Tibial nerve (tissue), 4 donors: ENCODE results near the gene FSTL4. TPM values are rescaled to one million over a fixed set of nuclear protein-coding genes. Genes with fewer than 3 reads are reported as not detected.
A peak's percentile ranks its signal among the peaks of the same experiment; 100 is the strongest.

Experiments used
- DNase-seq, 2 donors: peaks; one replicate each; pipeline ENCODE4 v3.0.0-alpha.2; 2019; ENCODE audit warnings: low spot score in 2 of 2
- H3K27ac ChIP-seq, 4 donors: fragments of 200-600 bp; sonication (generic) in 3 of 4; one replicate each; pipeline ENCODE4 v1.5.1; 2017 to 2019; ENCODE audit warnings: mild to moderate bottlenecking in 1 of 4
- H3K27me3 ChIP-seq, 2 donors: fragments of 200-600 bp; sonication (generic) in 1 of 2; one replicate each; pipeline versions ENCODE4 v1.5.1 to v1.6.0; 2017 to 2019
- H3K36me3 ChIP-seq, 3 donors: fragments of 200-600 bp; sonication (generic); one replicate each; pipeline ENCODE4 v1.5.1; 2018 to 2019
- H3K4me1 ChIP-seq, 4 donors: fragments of 200-600 bp; sonication (generic) in 3 of 4; one replicate each; pipeline ENCODE4 v1.5.1; 2017 to 2019
- H3K4me3 ChIP-seq, 4 donors: fragments of 200-600 bp; sonication (generic) in 3 of 4; one replicate each; pipeline ENCODE4 v1.5.1; 2017 to 2019; ENCODE audit warnings: mild to moderate bottlenecking in 1 of 4, moderate library complexity in 1 of 4
- H3K9me3 ChIP-seq, 4 donors: fragments of 200-600 bp; sonication (generic) in 3 of 4; one replicate each; pipeline ENCODE4 v1.5.1; 2017 to 2019
- CTCF ChIP-seq, 5 experiments: fragments of 200-600 bp in 3 of 5; fragments of 450-650 bp in 2 of 5; sonication (generic) in 3 of 5; IDR thresholded peaks; one replicate each; pipeline ENCODE4 v1.5.1; 2016 to 2019; ENCODE audit warnings: antibody characterized with exemption in 5 of 5, mild to moderate bottlenecking in 3 of 5, moderate library complexity in 2 of 5
- EP300 ChIP-seq, 2 donors: sonication (generic); formaldehyde crosslinking; IDR thresholded peaks; one replicate each; pipeline ENCODE4 v1.6.1; 2017; ENCODE audit warnings: antibody characterized with exemption in 2 of 2, mild to moderate bottlenecking in 1 of 2
- POLR2A ChIP-seq, 2 donors: fragments of 450-650 bp; IDR thresholded peaks; one replicate each; pipeline ENCODE4 v1.6.1; 2017; ENCODE audit warnings: antibody characterized with exemption in 2 of 2, mild to moderate bottlenecking in 2 of 2, moderate library complexity in 2 of 2
- WGBS, 2 donors: methylation state at CpG; one replicate each; pipeline ENCODE4 v1.1.5; 2018; 5-methylcytosine and 5-hydroxymethylcytosine counted together
- total RNA-seq, 4 donors: library from RNA; depleted of rRNA; stranded (reverse); fragments of >200 nt; gene quantifications; one replicate each; pipeline ENCODE4 v1.1.0, GENCODE V29; 2016

The FSTL4 gene
- total RNA-seq: under 1 TPM in 1 of 4 donors, not detected in 3; 0.22 TPM

GRCh38 chr5:133612249-133612860 lies at the start of gene FSTL4:
Gene FSTL4 (minus strand): TSS chr5:133612541.
- TF ChIP-seq CTCF (IDR thresholded peaks at IDR 0.05) (no peak), EP300 (IDR thresholded peaks at IDR 0.05) (no peak), POLR2A (IDR thresholded peaks at IDR 0.05) (no peak)
- H3K27me3 ChIP-seq: peaks cover 0 to 73% of the 10 kb centered on the region in 2 donors
- 1 to 4% methylated on average over 27 to 28 of the region's 74 CpGs for WGBS, 2 donors
- H3K9me3 ChIP-seq: no peaks in the 10 kb centered on the region
- H3K4me3 ChIP-seq: peak within 1 kb of the TSS in 3 of 4 donors; percentile 8 to 46 (median 30)
- no peak within 1 kb of the TSS for H3K27ac ChIP-seq
- H3K36me3 ChIP-seq: no peaks in the 10 kb centered on the region
- peaks cover 0 to 23% (median 15%) of the 10 kb centered on the region in 4 donors for H3K4me1 ChIP-seq
- DNase-seq: no peak

- 95 to 98% methylated on average over 2 of the region's 2 CpGs for WGBS, 2 donors
- no peaks in the 10 kb centered on the region for H3K36me3 ChIP-seq
Observed at GRCh38 chr5:133661389-133661788, 49.0 kb upstream of the FSTL4 start.

GRCh38 chr5:133658327-133658726 lies 46.0 kb upstream of the FSTL4 start:
- H3K4me1 ChIP-seq: no peaks in the 10 kb centered on the region
- DNase-seq: no peak
- H3K4me3 ChIP-seq: no peak overlapping the region
- no peaks in the 10 kb centered on the region for H3K27me3 ChIP-seq
- no peaks in the 10 kb centered on the region for H3K36me3 ChIP-seq
- TF ChIP-seq CTCF (IDR thresholded peaks at IDR 0.05) (no peak), POLR2A (IDR thresholded peaks at IDR 0.05) (no peak), EP300 (IDR thresholded peaks at IDR 0.05) (no peak)
- no peak overlapping the region for H3K27ac ChIP-seq
- no peaks in the 10 kb centered on the region for H3K9me3 ChIP-seq
- 56 to 61% methylated on average over 1 of the region's 1 CpG for WGBS, 2 donors

More at GRCh38 chr5:133661389-133661788, 49.0 kb upstream of the FSTL4 start:
- Histone ChIP-seq H3K27me3 (no peaks in the 10 kb centered on the region), H3K4me1 (no peaks in the 10 kb centered on the region), H3K27ac (no peak overlapping the region), H3K9me3 (no peaks in the 10 kb centered on the region), H3K4me3 (no peak overlapping the region)
- no peak for TF ChIP-seq CTCF (IDR thresholded peaks at IDR 0.05)
- TF ChIP-seq EP300 (IDR thresholded peaks at IDR 0.05): no peak
- no peak for TF ChIP-seq POLR2A (IDR thresholded peaks at IDR 0.05)
- no peak for DNase-seq

- TF ChIP-seq CTCF (IDR thresholded peaks at IDR 0.05) (no peak), EP300 (IDR thresholded peaks at IDR 0.05) (no peak), POLR2A (IDR thresholded peaks at IDR 0.05) (no peak)
- 86 to 92% methylated on average over 5 of the region's 5 CpGs for WGBS, 2 donors
- no peak overlapping the region for H3K27ac ChIP-seq
Observed at GRCh38 chr5:133657036-133657435, 44.7 kb upstream of the FSTL4 start.

GRCh38 chr5:133655966-133656365 lies 43.6 kb upstream of the FSTL4 start:
- TF ChIP-seq POLR2A (IDR thresholded peaks at IDR 0.05): no peak
- no peak for TF ChIP-seq EP300 (IDR thresholded peaks at IDR 0.05)
- TF ChIP-seq CTCF (IDR thresholded peaks at IDR 0.05): no peak
- Histone ChIP-seq H3K36me3 (no peaks in the 10 kb centered on the region), H3K4me1 (no peaks in the 10 kb centered on the region), H3K27ac (no peak overlapping the region), H3K27me3 (no peaks in the 10 kb centered on the region), H3K9me3 (no peaks in the 10 kb centered on the region), H3K4me3 (no peak overlapping the region)
- 83 to 90% methylated on average over 1 of the region's 1 CpG for WGBS, 2 donors
- no peak for DNase-seq

More at GRCh38 chr5:133657036-133657435, 44.7 kb upstream of the FSTL4 start:
- H3K9me3 ChIP-seq: no peaks in the 10 kb centered on the region
- H3K27me3 ChIP-seq: no peaks in the 10 kb centered on the region
- H3K36me3 ChIP-seq: no peaks in the 10 kb centered on the region
- H3K4me3 ChIP-seq: no peak overlapping the region
- no peaks in the 10 kb centered on the region for H3K4me1 ChIP-seq
- no peak for DNase-seq
